ENCODE data around the gene SMG7. TPM values are rescaled to one million over a fixed set of nuclear protein-coding genes. Genes with fewer than 3 reads are reported as not detected.

Gene SMG7
- total RNA-seq, 1 experiment from 2014 or later = 54.1 TPM

- ATAC-seq = no peak
- H4K20me1 ChIP-seq (ENCODE audit: insufficient read depth) = no peaks in the 10 kb centered on the region
- intact Hi-C loops (cut with micrococcal nuclease) = no loop called here
- no peak overlapping the region for H3K9ac ChIP-seq (ENCODE audit: low read length)
- peaks cover 16 to 22% of the 10 kb centered on the region in 2 experiments; a peak in 3 of 4 replicates for H3K36me3 ChIP-seq (ENCODE audit: control insufficient read depth in 1 of 2, insufficient read depth in 2 of 2, low read length in 2 of 2)
- H3K79me2 ChIP-seq (ENCODE audit: insufficient read depth, low read length) = no peaks in the 10 kb centered on the region
- H3K4me1 ChIP-seq (ENCODE audit: control insufficient read depth in 1 of 2, insufficient read depth in 2 of 2, low read length in 2 of 2) = no peaks in the 10 kb centered on the region
- ChIA-PET CTCF (no interaction called here), RAD21 (ENCODE audit: low non-redundant PET in 1 of 2, low total read pairs in 2 of 2, uncharacterized antibody in 2 of 2, unreplicated experiment in 2 of 2) (no interaction called here), POLR2A (no interaction called here)
- no peaks in the 10 kb centered on the region for H3K9me2 ChIP-seq (ENCODE audit: insufficient read depth)
- H3K9me3 ChIP-seq (ENCODE audit: control insufficient read depth in 1 of 2, insufficient read depth in 1 of 2, low read depth in 1 of 2, low read length in 2 of 2) = no peaks in the 10 kb centered on the region
- H3K27me3 ChIP-seq (ENCODE audit: insufficient read depth, low read length) = no peaks in the 10 kb centered on the region
- DNase-seq (ENCODE audit: low read depth, low spot score) = no peak
- H3K4me3 ChIP-seq (replicated peaks in 1 of 2; ENCODE audit: low read depth in 1 of 2, low read length in 2 of 2) = no peak overlapping the region
- H2AFZ ChIP-seq (ENCODE audit: low read depth, low read length, poor library complexity, severe bottlenecking) = no peak overlapping the region
- H3K27ac ChIP-seq (ENCODE audit: low read depth, low read length) = no peak overlapping the region
- TF ChIP-seq REST (IDR thresholded peaks at IDR 0.05; ENCODE audit: low read depth) (no peak), JUND (IDR thresholded peaks at IDR 0.05) (no peak), TCF7L2 (IDR thresholded peaks at IDR 0.05; ENCODE audit: borderline replicate concordance, extremely low read depth, insufficient read depth, insufficient read length) (no peak), CEBPB (IDR thresholded peaks at IDR 0.05; ENCODE audit: low read depth) (no peak), CBX3 (IDR thresholded peaks at IDR 0.05; ENCODE audit: low read depth) (no peak), ELF1 (IDR thresholded peaks at IDR 0.05; ENCODE audit: borderline replicate concordance, low read depth) (no peak), EZH2phosphoT487 (IDR thresholded peaks at IDR 0.05; ENCODE audit: borderline replicate concordance) (no peak), POLR2A (IDR thresholded peaks at IDR 0.05; ENCODE audit: borderline replicate concordance, extremely low read depth, insufficient read depth, insufficient read length) (no peak), RAD21 (IDR thresholded peaks at IDR 0.05; ENCODE audit: low read depth) (no peak), FOSL1 (IDR thresholded peaks at IDR 0.05; ENCODE audit: low read depth) (no peak), EZH2 (IDR thresholded peaks at IDR 0.05) (no peak), YY1 (IDR thresholded peaks at IDR 0.05; ENCODE audit: extremely low read depth, insufficient replicate concordance, low read depth, low read length) (no peak), EGR1 (IDR thresholded peaks at IDR 0.05; ENCODE audit: low read depth) (no peak)
- no TSS peak for BruUV-seq (replicated peaks)
- H3K4me2 ChIP-seq (ENCODE audit: low read length) = no peak overlapping the region
These were observed 48.1 kb downstream of the SMG7 start for GRCh38 chr1:183520379-183520778.
